ENCODE data around the gene ASB3.

ASB3 gene

GRCh38 chr2:53690876-53691275 is 95.9 kb downstream of the ASB3 start:
- no peak for TF ChIP-seq TAF1 (IDR thresholded peaks at IDR 0.05; ENCODE audit: borderline replicate concordance, insufficient read depth, low read length)
- TF ChIP-seq POLR2AphosphoS5 (IDR thresholded peaks at IDR 0.05; ENCODE audit: low read depth, low read length), result no peak
- TF ChIP-seq REST (IDR thresholded peaks at IDR 0.05; ENCODE audit: insufficient read depth in 1 of 2, low read depth in 2 of 2, low read length in 2 of 2), result no peak
- no peak for TF ChIP-seq FOXP2 (optimal IDR thresholded peaks at IDR 0.05; ENCODE audit: borderline replicate concordance, extremely low read depth, extremely low read length, insufficient read depth)
- TF ChIP-seq SIN3A (IDR thresholded peaks at IDR 0.05; ENCODE audit: borderline replicate concordance, insufficient read depth, low read length), result no peak

- TF ChIP-seq FOXP2 (optimal IDR thresholded peaks at IDR 0.05; ENCODE audit: borderline replicate concordance, extremely low read depth, extremely low read length, insufficient read depth), result no peak
- no peak for TF ChIP-seq TAF1 (IDR thresholded peaks at IDR 0.05; ENCODE audit: borderline replicate concordance, insufficient read depth, low read length)
These were observed 113.8 kb downstream of the ASB3 start for GRCh38 chr2:53672881-53673522.

- TF ChIP-seq TAF1 (IDR thresholded peaks at IDR 0.05; ENCODE audit: borderline replicate concordance, insufficient read depth, low read length), result no peak
- no peak for TF ChIP-seq FOXP2 (optimal IDR thresholded peaks at IDR 0.05; ENCODE audit: borderline replicate concordance, extremely low read depth, extremely low read length, insufficient read depth)
- no peak for TF ChIP-seq POLR2AphosphoS5 (IDR thresholded peaks at IDR 0.05; ENCODE audit: low read depth, low read length)
- TF ChIP-seq REST (IDR thresholded peaks at IDR 0.05; ENCODE audit: insufficient read depth in 1 of 2, low read depth in 2 of 2, low read length in 2 of 2), result no peak
- TF ChIP-seq SIN3A (IDR thresholded peaks at IDR 0.05; ENCODE audit: borderline replicate concordance, insufficient read depth, low read length), result no peak
These were observed 116.4 kb downstream of the ASB3 start for GRCh38 chr2:53670331-53670730.

GRCh38 chr2:53668624-53669026 is 118.1 kb downstream of the ASB3 start:
- TF ChIP-seq SIN3A (IDR thresholded peaks at IDR 0.05; ENCODE audit: borderline replicate concordance, insufficient read depth, low read length) (no peak), POLR2AphosphoS5 (IDR thresholded peaks at IDR 0.05; ENCODE audit: low read depth, low read length) (no peak), FOXP2 (optimal IDR thresholded peaks at IDR 0.05; ENCODE audit: borderline replicate concordance, extremely low read depth, extremely low read length, insufficient read depth) (no peak), TAF1 (IDR thresholded peaks at IDR 0.05; ENCODE audit: borderline replicate concordance, insufficient read depth, low read length) (no peak), REST (IDR thresholded peaks at IDR 0.05; ENCODE audit: insufficient read depth in 1 of 2, low read depth in 2 of 2, low read length in 2 of 2) (no peak)

- TF ChIP-seq POLR2AphosphoS5 (IDR thresholded peaks at IDR 0.05; ENCODE audit: low read depth, low read length) (no peak), REST (IDR thresholded peaks at IDR 0.05; ENCODE audit: insufficient read depth in 1 of 2, low read depth in 2 of 2, low read length in 2 of 2) (no peak), SIN3A (IDR thresholded peaks at IDR 0.05; ENCODE audit: borderline replicate concordance, insufficient read depth, low read length) (no peak)
These were observed 125.9 kb downstream of the ASB3 start for GRCh38 chr2:53660886-53661285.

All from PFSK-1 (cell line).